GM18520 (cell line): Measurements from ENCODE around the gene FAM117A.

Experiments used
- ATAC-seq: cut with Tn5 transposase; IDR thresholded peaks from one replicate; pipeline ENCODE4 v1.9.1; 2021; ENCODE audit not compliant: unreplicated experiment

Gene FAM117A

DNA sequence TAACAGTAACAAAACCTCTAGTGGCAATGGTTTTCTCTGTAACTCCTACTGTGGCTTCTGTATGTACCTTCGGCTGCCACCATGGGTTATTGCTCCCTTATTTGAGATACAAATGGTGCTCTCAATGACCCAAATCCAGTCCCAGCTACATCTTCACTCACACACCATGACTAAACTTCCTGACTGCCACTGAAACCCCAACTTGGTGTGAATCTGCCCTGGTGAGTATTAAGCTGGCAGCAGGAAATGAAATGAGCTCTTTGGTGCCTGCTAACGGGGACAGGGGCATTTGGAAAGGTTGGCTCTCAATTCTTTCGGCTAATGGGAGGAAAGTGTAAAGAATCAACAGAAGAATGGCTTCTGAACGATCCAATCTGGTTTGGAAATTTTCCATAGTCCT is 48.7 kb downstream of the FAM117A start:
- ATAC-seq = no peak

DNA sequence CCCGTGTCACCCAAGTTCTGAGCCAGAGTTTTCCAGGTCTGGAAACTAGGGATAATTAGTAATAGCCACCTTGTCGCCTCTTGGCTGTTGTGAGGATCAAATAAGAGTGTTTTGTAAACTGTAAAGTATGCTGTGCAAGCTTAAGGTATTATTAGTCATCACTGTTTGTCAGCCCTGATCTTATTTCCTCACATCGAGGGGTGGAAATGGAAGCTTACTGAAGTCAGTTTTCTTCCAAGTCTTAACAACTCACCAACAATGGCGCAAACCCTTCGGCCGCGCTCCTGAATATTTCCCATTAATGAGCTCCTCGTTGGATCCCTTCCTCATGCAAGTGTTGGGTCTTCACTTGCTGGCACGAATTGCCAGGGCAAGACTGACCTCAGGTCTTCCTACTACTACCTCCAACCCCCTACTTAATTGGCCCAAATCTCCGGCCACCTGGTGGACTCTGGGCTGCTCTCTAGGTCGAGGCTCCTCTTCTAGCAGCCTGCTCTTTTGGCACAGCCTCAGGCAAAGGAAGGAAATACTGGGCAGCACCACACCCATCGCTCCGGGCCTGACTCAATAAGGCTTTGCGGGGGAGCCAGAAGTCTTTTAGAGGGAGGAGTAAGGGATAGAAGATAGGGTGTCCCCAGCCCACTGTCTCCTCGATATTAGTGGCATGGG is 55.3 kb downstream of the FAM117A start:
- ATAC-seq = no peak

DNA sequence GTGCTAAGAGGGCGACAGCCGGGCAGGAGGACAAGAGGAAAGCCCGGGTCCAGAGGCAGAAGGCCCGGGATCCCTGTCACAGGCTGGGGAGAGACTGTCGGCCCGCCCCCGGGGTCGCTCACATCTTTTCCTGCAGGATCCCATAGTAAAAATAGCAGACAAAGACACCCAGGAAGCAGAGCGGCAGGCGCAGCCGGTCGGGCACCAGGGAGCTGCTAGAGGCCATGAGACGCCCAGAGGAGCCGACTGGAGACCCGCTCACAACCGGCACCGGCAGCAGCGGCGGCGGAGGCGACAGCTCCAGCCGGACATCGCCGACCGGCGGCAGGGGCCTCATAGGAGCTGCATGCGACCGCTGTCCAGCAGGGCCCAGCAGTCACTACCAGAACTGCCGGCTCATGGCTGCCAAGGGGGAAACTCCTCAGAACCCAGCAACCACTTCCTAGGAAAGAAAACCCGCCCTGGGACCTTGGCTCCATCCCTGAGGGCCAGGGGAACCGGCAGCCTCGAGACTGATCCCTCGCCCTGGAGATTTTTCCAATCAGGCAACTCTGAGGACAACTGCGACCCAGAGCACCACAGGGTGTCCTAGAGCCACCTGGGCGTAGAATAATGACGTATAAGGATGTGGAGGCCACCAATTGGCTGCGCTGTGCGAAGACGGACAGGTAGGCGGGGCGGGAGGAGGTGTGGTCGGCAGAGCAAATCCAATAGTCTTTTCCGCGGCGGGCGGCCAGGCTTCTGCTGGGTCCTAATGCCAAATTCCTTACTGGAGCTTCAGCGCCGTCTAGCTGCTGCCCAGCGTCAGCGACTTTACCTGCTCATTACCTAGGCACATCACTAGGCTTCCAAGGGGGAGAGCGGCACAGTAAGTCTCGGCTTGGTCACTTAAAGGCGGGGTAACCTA is 56.1 kb downstream of the FAM117A start, which contains the start of gene SLC35B1:
SLC35B1 (minus strand) TSS at position 357 of the 907 bp plus-strand sequence; CDS start at position 226, 131 bp downstream.
- ATAC-seq = peak; percentile 84

DNA sequence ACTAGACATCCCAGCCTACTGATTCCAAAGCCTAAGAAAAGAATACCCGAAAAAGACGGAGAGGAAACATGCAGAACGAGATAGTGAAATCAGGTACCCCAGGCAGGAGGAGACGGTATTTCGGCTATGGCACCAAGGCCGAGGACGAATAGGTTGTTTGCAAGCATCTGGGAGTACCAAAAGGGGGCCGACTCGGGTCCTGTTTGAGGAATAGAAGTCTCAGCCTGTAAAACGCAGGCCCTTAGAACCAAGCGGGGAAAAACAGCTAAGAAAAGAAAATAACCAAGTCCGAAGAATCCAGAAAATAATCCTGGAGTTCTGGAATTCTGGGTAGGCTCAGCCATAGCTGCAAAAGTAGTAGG is 56.7 kb downstream of the FAM117A start:
- ATAC-seq = no peak

DNA sequence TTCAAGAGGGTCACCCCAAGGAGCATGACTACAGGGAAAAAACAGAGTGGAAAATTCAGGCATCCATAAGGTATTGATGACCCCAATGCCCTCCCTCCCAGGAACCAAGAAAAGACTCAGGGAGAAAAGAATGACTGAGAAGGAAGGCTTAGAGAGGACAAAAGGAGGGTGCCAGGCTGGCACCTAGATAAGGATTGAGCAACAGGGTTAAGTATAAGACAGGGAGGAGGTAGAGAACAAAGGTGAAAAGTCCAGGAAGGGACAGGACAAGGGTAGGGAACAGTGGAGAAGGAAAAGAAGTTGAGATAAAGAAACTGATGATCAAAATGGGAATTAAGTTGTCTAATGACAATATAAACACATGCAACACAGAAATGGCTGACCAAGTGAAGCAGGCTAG is 58.7 kb downstream of the FAM117A start:
- no peak for ATAC-seq

DNA sequence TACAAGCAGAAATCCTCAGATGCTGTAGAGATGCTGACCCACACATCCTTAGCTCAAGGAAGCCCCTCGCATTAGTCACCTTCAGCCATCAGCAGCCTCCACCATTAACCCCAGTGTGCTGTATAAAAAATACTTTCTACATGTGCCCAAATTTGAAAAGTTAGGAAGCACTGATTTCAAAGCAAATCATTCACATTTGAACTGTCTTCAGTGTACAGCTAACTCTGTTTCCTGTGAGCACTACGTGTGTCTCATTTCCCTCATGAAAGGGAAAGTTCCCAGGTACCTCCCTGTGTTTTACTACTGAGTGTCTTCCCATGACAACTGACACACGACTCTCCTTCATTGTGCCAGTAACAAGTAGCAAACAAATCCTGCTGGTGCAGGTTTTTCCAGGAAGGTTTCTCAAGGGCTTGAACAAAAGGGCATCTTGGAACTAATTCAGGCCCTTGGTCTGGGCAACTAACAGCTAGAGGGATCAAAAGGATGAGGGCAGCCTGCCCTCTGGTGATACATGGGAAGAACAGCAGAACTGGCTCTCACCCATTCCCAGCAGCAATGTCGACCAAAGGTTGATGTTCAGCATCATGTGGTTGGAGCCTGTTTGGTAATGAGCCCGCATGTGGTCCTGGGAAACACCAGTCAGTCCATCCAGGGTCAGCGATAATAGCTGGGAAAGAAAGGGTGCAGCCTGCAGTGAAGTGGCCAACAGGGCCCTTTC is 60.2 kb downstream of the FAM117A start:
- ATAC-seq = no peak

DNA sequence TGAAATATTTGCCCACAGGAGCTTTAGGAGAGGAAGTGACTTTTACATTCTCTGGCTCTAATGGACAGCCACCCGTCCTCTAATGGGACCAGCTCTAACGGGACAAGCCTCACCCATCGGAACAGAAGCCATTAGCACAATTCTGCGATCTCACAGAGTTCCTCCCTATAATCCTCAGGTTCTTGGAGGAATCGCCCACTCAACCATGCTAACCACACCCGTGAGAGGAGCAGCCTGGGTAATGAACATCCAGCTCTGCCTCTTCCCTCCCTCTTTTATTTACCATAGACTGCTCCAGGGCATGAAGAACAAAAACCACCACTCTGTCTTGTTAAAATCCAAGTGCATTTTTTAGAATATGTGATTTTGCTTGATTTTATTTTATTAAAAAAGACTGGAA is 63.0 kb downstream of the FAM117A start:
- no peak for ATAC-seq

DNA sequence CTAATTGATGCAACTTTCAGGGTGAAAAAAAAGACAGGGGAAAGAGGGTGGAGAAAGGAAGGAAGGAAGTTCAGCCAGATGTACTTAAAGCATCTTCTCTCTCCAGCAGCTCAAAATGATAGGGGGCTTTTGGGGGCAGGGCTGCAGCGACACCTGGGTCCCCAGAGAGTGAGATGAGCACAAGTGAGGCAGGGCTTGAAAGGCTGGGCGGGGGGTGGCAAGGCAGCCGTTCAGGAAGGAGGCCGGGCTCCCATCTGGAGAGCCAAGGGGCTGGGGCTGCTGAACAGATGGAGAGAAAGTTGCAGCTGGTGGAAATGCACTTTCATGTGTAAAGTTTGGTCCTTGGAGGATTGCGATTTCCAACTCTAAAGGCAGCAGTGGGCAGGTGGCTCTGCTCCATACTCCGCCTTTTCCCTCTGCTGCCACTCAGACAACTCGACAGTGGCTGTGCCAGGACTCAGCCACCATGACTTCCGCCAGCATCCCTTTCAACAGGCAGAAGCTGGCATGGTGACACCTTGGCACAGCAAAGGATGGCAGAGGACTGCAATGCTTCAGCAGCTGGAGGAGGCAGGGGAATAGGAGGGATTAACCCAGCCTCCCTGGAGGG is 63.9 kb downstream of the FAM117A start:
- ATAC-seq = no peak

DNA sequence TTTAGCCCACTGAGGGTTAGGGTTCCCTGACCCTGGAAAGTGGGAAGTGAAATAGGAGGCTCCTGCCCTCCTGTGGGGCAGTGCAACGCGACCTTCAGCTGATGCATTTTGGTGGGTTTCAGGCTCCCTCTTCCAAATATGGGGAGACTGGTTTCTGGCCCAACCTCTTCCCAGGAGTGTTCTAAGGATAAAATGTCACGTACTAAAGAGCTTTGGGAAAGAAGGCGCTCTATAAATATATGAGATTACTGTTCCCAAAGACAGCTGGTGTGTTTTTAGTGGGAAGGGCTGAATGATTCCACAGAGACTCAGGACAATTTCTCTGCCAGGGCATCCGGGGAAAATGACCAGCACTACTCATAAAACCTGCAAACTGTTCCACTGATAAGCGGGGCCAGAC is 65.9 kb downstream of the FAM117A start:
- ATAC-seq = no peak

DNA sequence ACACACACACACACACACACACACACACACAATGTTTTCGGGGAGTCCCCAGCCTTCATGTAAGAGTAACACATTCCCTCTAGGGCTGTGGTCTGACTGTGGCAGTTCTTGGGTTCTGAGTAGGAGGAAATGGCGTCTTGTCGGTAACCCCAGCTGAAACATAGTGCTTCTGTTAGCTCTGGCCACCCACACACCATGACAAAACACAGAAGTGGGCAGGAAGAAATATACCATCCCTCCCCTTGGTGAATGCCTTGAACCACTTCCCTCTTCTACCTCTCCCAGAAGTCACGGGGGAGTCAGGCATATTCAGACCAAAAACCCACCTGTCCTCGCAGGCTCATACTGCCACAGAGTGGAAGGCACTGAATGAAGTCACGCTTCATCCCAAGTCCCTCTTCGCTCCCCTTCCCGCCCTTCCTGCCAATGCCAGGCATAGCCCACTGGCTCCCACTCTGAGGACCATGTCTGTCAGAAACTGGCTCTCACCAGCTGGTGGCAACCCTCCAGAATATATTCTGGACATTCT is 67.6 kb downstream of the FAM117A start:
- no peak for ATAC-seq

DNA sequence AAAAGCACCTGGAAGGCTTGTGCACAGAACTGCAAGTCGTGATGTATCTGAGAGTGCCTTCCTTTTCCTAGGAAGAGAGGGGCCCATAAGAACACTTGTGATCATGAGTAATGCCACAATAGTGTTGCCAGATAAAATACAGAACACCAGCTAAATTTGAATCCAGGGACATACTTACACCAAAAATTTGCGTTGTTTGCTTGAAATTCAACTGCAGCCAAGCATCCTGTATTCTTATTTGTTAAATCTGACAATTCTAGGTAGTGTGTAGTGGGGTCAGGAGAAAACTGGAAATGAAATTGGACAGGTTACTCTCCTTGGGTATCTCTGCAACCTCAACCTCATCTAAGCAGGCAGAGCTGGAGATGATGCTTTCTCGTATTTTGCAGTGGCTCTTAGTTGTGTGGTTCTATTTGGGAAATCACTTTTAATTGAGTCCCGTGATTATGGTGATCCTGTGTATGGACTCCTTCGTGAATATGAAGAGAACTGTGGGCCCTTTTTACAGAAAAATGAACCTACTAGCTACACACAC is 68.2 kb downstream of the FAM117A start:
- no peak for ATAC-seq

DNA sequence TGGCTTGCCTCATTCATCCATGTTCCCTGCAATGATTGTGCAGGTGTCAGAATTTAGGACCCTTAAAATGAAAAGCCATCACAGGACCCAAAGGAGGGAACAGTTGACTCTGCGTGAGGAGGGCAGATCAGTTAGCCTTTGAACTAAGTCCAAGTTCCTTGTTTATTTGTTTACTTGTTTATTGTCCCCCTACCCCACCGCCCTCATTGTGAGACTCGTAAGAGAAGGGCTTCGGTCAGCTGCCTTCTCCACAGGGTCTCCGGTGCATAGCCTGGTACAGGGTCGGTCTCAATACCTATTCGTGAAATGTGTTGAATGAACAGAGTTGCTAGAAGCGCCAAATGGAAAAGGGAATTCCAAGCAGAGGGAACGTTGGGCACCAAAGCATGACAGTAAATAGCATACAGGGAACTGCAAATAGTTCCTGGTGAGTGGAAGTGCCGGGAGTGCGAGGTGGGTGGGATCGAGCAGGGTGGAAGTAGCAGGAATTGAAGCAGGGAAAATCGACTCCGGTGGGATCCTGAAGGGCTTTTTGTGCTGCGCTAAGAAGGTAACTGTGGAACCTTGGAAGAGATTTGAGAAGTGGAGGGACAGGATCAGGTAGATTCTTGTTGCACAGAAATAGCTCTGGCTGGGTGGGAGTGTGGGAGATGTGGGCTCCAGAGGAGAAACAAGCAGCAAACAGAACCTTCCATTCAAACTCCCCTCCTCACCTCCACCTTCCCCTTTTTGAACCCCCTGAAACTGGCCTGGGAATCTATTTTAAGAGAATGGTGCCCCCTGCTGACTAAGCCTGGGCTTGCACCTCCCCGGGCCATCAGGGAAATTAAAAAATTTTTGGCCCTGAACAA is 68.9 kb downstream of the FAM117A start:
- no peak for ATAC-seq

DNA sequence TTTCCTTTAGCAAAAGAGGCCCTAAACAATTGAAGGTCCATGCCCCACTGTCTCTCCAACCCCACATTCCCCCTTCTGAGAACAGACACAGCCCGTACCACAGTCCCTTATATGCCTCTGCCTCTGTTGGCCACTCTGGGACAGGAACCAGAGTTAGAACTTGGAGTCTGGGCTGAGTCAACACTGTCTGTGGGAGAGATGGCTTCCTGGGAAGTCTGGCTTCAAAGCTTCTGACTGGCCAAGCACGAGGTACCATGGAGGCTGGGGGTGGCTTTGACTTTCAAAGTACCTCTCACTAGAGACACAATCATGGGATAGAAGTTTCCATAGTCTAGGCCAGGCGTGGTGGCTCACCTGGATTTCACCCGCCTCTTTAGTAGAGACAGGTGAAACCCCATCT is 71.2 kb downstream of the FAM117A start:
- no peak for ATAC-seq

DNA sequence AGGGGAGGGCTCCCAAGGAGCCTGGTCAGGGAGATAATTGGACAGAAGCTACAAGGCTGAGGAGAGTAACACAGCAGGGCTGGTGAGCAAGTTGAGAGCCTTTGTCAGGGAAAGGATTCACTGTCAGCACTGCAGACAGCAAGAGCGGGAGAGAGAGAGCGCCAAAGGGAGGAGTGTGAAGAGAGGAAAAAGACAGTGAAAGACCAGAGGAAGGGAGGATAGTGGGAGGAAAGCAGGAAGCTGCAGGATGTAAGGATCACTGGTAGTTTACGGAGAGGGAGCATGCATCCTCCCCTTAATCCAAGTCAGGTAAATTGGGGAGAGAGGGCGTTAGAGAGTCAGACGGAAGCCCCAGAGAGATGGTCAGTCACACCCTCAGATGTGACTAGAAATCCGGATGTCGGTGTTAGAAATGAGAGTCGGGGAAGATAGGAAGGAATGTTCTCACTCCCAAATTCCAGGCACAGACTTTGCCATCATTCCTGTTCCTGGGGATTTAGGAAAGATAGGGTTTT is 72.2 kb downstream of the FAM117A start:
- ATAC-seq = no peak

DNA sequence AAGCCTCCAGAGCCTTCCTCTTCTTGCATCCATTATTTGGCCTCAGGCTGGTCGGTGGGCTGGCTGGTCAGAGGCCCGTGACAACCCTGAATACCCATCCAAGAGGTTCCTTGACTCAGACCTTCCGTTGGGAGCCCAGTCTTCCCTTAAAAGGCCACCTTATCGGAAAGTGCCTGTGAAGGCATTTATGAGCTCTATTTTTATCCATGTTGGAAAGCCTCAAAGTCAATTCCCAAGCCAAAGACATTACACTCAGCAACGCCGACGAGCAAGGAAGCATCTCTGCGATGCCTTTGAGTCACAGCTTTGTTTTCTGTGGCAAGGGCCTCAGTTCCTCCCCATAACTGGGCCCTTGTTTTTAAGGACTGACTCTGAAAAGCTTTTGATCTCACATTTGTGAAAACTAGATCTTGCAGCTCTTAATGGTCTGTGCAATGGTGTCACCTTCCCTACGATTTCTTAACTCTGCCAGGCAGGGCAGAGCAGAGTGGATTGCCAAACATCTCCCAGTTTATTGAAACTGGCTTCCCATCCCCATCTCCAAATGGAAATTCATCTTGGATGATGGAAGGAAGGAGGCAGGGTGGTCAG is 72.8 kb downstream of the FAM117A start:
- no peak for ATAC-seq

DNA sequence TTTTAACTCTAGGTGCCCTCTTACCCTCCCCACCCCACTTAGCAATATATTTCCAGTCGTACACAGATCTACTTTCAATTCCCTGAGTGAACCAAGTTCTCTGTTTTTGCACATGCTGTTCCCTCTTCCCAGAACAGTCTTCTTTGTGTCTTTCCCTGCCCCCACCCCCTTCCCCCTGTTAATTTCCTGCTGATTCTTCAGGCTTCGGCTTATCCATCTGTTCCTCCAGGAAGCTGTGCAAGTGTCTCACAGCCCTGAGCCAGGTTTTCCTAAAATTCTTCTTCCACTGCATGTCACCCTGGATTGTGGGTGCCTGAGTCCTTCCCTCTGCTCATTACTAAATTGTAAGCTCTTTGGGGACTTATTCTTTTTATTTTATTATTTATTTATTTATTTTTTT is 73.7 kb downstream of the FAM117A start:
- ATAC-seq = no peak

DNA sequence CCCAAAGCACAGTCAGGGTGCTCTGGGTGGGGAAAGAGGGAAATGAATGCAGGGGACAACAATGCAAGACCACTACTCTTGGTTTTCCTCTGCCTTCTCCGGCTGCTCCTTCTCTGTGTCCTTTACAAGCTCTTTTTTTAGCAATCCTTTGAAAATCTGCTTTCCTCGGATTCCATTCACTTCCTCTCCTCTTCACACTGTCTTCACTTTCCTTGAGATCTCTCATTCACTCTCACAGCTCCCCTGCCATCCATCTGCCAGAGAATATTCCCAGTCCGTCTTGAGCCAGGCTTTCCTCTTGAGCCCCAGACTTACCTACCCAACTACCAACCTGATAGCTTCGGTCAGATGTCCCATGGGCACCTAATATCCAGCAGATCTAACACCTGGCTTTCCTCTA is 75.1 kb downstream of the FAM117A start:
- ATAC-seq = no peak

DNA sequence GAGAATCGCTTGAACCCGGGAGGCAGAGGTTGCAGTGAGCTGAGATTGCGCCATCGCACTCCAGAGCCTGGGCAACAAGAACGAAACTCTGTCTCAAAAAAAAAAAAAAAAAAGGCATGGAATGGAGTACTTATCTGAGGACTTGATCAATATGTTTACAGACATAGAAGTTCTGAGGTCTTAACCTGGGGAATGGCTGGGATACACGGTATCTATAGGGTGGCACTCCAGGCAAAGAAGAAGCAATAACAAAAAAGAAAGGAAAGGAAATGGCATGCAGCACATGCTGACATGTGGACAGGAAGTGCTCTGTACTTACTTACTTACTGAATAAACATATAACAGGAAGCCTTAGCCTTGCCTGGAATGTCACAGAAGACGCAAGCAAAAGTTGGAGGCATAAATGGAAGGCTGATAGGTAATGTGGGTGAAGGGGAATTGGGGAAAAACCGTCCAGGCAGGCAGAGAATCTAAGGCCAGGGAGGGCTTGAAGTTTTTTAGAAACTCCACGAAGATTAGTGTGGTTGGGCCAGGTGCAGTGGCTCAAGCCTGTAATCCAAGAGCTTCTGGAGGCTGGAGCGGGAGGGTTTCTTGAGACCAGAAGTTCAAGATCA is 75.9 kb downstream of the FAM117A start:
- ATAC-seq = no peak
